ENCODE results near the gene PRELP.

PRELP gene

GRCh38 chr1:203451836-203452784 lies 23.5 kb upstream of the PRELP start:
- no peak for DNase-seq (ENCODE audit: low spot score)
- in situ Hi-C loops (cut with MboI; ENCODE audit: low pct_unique_long_range_greater_than_20kb, low sequenced_read_pairs, unreplicated experiment), result no loop called here
- no peak for TF ChIP-seq CTCF (IDR thresholded peaks at IDR 0.05; ENCODE audit: extremely low read depth, insufficient read depth, missing control alignments)

GRCh38 chr1:203453016-203453415 lies 22.6 kb upstream of the PRELP start:
- in situ Hi-C loops (cut with MboI; ENCODE audit: low pct_unique_long_range_greater_than_20kb, low sequenced_read_pairs, unreplicated experiment), result no loop called here
- DNase-seq (ENCODE audit: low spot score), result no peak
- TF ChIP-seq CTCF (IDR thresholded peaks at IDR 0.05; ENCODE audit: extremely low read depth, insufficient read depth, missing control alignments), result no peak

GRCh38 chr1:203453616-203454015 lies 22.0 kb upstream of the PRELP start:
- DNase-seq (ENCODE audit: low spot score), result no peak
- no peak for TF ChIP-seq CTCF (IDR thresholded peaks at IDR 0.05; ENCODE audit: extremely low read depth, insufficient read depth, missing control alignments)
- in situ Hi-C loops (cut with MboI; ENCODE audit: low pct_unique_long_range_greater_than_20kb, low sequenced_read_pairs, unreplicated experiment), result no loop called here

- in situ Hi-C loops (cut with MboI; ENCODE audit: low pct_unique_long_range_greater_than_20kb, low sequenced_read_pairs, unreplicated experiment), result no loop called here
- no peak for DNase-seq (ENCODE audit: low spot score)
- no peak for TF ChIP-seq CTCF (IDR thresholded peaks at IDR 0.05; ENCODE audit: extremely low read depth, insufficient read depth, missing control alignments)
Measured at GRCh38 chr1:203454986-203455471, 20.6 kb upstream of the PRELP start.

- no peak for TF ChIP-seq CTCF (IDR thresholded peaks at IDR 0.05; ENCODE audit: extremely low read depth, insufficient read depth, missing control alignments)
- in situ Hi-C loops (cut with MboI; ENCODE audit: low pct_unique_long_range_greater_than_20kb, low sequenced_read_pairs, unreplicated experiment), result no loop called here
- no peak for DNase-seq (ENCODE audit: low spot score)
Measured at GRCh38 chr1:203455706-203456105, 19.9 kb upstream of the PRELP start.

GRCh38 chr1:203456577-203456976 lies 19.0 kb upstream of the PRELP start:
- DNase-seq (ENCODE audit: low spot score), result no peak
- in situ Hi-C loops (cut with MboI; ENCODE audit: low pct_unique_long_range_greater_than_20kb, low sequenced_read_pairs, unreplicated experiment), result no loop called here
- no peak for TF ChIP-seq CTCF (IDR thresholded peaks at IDR 0.05; ENCODE audit: extremely low read depth, insufficient read depth, missing control alignments)
